ENCODE measurements around the gene SH2D6.

- TF ChIP-seq GATA2 (CRISPR knock-in tag; IDR thresholded peaks at IDR 0.05) (no peak), TCF12 (IDR thresholded peaks at IDR 0.05) (no peak), REST (IDR thresholded peaks at IDR 0.05; ENCODE audit: low read depth, low read length) (no peak), CTCF (IDR thresholded peaks at IDR 0.05) (no peak), RAD21 (IDR thresholded peaks at IDR 0.05; ENCODE audit: low read length) (no peak), POLR2AphosphoS5 (IDR thresholded peaks at IDR 0.05; ENCODE audit: low read depth, low read length) (no peak)
These were observed 28.0 kb downstream of the SH2D6 start for GRCh38 chr2:85446296-85447221.

Measured in SK-N-SH (cell line).